Middle frontal gyrus (tissue), 1 donor: ENCODE measurements around the gene PELI3.

Source experiments
- DNase-seq: peaks from one replicate; pipeline ENCODE4 v3.0.0-alpha.2; 2015; ENCODE audit warnings: low spot score; ENCODE audit errors: extremely low spot score

Gene PELI3

GRCh38 chr11:66497206-66497605 lies 30.5 kb downstream of the PELI3 start:
- DNase-seq: no peak

GRCh38 chr11:66498506-66498905 lies 31.8 kb downstream of the PELI3 start:
- DNase-seq: no peak

GRCh38 chr11:66505276-66505816 lies 38.6 kb downstream of the PELI3 start:
- no peak for DNase-seq

GRCh38 chr11:66509131-66509561 lies 42.4 kb downstream of the PELI3 start:
- no peak for DNase-seq

GRCh38 chr11:66510271-66510989 lies 43.7 kb downstream of the PELI3 start, which contains the start of gene BBS1:
TSS of gene BBS1 (plus strand) at chr11:66510635. CDS start at chr11:66510660, 25 bp downstream.
- DNase-seq: peak; percentile 76

GRCh38 chr11:66510990-66511339 lies 44.3 kb downstream of the PELI3 start:
- no peak for DNase-seq

GRCh38 chr11:66523611-66524010 lies 56.9 kb downstream of the PELI3 start:
- DNase-seq: no peak

GRCh38 chr11:66524304-66525040 lies 57.8 kb downstream of the PELI3 start:
- no peak for DNase-seq
